HG03432 (cell line): Measurements from ENCODE around the gene GAP43.

ENCODE experiments used
- ATAC-seq: cut with Tn5 transposase; IDR thresholded peaks from one replicate; pipeline ENCODE4 v1.9.1; 2021; ENCODE audit warnings: mild to moderate bottlenecking, moderate library complexity; ENCODE audit not compliant: unreplicated experiment

GAP43 gene

DNA sequence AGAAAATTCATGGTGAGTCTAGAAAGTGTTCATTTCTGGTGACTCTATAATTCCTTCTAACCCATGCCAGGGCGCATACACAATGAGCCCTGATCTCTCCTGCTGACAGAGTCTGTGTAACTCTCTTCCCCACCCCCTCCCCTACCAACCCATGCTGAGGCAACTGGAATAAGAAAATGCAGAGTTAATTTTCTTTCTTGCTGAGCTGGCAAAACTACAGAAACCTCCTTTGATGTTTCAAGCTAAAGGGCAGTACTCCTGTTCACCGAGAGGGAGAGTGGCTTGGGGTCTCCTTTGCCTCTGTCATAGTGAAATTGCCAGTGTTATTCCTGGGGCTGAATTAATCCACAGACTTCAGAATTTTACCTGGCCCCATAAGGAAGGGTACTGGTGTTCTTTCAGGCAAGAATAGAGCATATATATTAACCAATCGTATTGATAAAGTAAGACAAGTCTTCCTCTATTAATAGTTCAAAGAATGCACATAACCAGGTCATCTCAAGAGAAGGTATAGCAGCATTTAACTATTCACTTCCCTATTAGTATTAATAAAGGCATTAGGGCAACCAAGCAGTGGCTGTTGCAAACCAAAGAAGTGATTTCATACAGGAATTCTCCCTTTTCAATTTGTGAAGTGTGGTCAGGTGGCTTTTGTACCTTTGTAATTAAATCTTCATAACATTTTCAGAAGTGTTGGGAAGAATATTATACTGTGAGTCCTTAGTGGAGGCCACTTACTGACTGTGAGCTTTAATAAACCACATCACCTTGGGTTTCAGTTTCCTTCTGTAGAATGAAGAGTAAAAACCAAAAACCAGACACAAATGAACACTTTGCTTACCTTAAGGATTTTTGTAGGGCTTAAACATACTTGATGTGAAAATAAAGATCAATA, 4.1 kb downstream of the GAP43 start:
- ATAC-seq: peak; percentile 87

DNA sequence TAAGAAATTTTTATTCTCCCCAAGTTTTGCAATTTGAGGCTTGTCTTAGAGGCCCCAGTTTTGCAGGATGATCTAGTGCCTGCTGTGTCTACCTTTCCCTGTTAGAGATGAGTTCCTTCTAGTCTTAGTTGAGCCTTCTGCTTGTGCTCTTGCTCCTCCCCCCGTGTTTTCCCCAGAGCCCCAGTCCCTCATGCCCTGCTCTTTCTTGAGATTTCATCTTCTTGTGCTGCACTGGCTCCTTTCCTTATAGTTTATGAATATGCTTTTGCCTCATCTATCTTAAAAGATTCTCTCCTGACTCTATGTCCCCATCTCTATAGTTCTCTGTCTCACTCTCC, 4.7 kb downstream of the GAP43 start:
- peak; percentile 60 for ATAC-seq

DNA sequence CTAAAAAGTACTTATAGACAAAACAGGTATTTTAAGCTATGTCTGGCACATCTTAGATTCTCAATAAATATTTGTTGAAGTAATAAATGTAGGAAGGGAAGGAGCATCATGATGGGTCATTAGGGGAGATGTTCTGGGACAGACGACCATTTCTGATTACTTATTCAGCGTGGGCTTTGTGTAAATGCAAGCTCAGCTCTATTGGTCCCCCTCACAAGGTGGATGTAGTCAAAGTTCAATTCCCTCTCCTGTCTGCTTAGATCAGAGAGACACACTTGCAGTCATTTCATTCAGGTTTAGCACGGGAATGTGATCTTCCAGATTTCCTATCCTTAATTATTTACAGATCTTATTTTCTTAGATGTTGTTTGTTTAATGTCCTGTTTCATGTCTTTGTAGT, 7.5 kb downstream of the GAP43 start:
- ATAC-seq: no peak

DNA sequence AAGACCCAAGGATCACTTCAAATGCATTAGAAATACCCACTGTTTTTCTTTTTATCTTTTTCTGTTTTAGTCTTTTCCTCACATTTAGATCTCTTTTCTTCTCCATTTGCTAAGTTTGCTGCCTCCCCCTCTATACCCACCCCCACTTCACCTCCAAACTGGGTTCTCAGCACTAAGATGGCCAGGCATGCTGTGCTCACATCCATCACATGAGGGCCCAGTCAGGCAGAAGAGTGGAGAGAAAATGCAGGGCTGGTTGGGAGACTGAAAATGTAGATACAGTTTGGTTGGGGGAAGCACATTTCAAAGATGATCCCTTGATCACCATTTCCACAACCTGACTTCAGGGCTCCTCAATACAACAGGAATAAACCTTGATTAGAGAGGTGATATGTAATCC, 8.7 kb downstream of the GAP43 start:
- no peak for ATAC-seq

DNA sequence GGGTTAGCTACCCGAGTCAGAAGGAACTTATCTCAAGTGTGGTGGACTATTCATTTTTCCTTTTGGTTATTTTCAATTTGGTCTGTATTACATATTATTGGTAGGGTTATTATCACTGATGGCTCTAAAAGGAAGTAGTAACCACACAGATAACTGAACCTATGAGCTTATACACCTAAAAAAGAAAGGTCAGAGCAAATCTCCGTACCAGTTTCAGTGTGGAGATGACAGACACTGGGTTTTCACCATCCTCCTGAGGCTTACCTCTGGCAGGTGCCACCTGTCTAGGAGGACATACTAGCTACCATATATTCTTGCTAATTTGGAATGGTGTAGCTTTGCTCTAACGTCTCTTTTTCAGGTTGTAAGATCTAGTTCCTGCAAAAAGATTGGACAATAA, 10.2 kb downstream of the GAP43 start:
- ATAC-seq: peak; percentile 61

DNA sequence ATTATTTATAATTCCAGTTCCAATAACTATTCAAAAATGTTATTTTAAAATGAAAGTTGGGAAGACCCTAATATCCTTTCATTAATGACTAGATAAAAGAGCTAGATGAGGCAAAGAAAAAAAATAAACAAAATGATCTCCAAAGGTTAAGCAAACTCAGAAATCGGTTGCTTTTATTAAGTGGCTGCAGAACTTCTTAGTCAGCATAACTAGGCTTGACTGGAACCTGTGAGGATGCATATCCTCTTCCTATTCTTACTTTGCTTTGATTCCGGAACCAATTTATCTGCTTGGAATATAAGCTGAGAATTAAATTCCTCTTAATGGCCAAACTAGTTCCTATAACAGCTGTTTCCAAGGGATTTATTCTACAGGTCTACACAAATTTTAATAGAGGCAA, 10.7 kb downstream of the GAP43 start:
- no peak for ATAC-seq

DNA sequence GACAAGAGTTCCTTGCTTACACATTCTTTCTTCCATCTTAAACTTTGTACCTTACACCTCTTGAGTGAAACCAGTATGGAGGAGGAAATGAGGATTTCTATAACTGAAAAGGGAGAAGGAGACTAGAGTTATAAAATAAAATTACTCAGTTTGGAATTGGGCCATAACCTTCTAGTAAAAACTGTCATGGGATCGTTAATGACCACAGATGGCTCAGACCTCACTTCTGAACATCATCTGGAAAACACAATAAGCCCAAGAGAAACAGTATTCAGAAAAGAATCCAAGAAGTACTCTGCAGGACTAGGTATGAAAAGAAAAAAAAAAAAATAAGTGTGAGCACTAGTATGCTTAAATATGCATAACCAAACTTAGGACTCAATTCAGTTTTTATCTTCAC, 12.1 kb downstream of the GAP43 start:
- ATAC-seq: no peak

DNA sequence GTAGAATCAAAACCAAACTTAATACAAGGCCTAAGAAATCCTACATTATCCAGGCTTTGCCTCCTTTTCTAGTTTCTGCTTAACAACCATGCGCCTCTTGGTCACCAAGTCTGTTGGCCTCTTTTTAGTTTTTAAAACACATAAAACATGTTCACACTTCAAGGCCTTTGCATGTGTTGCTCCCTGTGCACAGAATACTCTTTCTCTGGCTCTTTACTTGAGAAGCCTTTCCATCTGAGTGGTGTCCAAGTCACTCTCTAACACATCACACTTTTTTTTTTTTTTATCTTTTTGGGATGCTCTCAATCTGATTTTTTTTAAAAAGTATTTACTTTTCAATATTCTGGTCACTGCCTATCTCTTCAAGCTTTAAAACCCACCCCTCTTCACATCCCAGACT, 14.9 kb downstream of the GAP43 start:
- no peak for ATAC-seq

DNA sequence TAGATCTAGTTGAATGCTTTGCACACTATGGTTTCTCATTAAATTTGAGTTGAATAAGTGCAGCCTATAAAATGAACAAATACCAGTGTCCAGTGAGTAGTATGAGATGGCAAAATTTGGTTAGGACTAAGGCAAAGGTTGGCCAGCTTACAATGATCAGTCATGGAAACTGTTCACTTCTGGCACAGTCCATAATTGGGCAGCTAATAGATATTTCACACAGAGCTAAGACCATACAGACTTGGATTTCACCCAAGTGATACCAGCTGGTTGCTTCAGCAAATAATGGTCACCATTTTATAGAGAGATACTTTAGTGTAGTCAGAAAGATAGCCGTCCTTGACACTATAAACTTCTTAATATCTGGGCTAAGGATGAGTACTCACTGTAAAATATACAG, 15.7 kb downstream of the GAP43 start:
- ATAC-seq: no peak

DNA sequence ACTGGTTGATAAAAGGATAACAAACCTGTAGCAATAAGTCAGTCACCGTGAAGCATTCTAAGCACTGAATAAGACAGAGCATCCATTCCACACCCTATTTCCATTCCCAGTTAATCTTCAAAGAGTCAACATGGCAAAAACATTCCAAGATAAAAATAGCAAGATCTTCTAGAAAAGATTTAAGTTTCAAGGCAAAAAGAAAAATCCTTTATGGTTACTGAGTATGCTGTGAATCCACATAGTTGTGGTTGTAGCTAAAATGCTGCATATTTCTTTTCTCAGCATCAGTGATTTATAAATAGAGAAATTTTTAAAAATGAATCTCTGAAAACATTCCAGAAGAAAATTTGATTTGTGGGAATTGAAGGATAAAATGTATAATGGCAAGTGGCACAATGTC, 21.1 kb downstream of the GAP43 start:
- no peak for ATAC-seq

DNA sequence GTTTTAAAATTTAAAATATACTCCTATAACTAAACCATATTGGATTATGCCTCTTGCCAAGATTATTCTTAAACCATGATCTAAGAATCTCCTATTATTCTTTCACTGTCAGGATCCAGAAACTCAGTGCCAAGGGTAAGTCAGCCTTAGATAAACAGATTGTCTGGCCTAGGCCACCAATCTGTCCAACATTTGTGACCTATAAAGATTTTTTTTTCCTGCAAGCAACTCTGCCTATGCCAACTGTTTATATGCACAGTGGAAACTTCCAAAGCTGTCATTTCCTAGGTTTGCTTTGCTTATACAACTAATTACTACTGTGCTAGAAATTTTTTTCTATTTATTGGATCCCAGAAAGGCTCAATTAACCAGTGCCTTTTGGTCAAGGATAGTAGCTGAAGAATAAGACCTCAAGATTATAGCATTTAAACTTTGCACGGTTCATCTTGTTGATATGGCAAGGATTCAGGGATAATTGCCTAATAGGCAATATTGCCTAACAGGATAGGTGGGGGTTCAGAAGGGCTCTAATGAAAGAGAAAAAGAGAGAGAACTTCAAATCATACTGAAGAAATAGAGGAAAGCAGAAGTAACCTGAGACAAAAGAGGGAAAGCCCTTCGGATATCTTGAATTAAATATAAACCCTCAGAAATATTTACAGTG, 22.8 kb downstream of the GAP43 start:
- no peak for ATAC-seq

DNA sequence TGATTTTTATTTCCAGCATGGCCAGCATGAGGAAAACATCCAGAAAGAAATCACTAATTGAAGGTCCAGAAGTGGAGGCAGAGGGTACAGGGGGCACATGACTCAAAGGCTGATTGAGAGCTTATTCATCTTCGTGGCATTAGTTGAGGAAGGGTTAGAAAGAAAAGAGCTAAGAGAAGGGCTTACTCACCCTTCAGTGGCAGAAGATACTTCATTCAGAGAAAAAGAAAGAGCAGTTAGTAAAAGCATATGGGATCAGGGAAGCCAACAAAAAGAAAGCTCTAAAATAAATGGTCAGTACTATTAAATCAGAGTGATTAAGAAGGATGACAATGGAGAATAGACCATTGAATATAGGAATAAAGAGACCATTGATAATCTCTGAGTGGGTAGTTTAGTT, 25.2 kb downstream of the GAP43 start:
- ATAC-seq: no peak

DNA sequence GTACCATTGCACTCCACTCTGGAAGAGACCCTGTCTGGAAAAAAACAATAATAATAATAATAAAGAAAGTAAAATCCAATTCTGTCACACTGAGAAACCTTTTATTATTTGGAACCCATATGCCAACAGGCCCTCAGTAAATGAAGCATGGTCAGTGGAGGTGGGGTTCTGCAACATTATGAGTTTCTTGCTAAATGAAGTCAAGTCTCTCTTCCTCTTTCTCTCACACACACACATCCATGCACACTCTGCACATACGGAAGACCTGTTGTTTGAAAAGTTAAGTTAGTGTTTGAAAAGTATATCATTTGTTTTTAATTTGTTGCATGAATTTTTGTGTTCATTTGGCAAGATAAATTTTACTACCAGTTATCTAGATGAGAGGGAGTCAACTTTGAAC, 27.8 kb downstream of the GAP43 start:
- peak; percentile 66 for ATAC-seq

DNA sequence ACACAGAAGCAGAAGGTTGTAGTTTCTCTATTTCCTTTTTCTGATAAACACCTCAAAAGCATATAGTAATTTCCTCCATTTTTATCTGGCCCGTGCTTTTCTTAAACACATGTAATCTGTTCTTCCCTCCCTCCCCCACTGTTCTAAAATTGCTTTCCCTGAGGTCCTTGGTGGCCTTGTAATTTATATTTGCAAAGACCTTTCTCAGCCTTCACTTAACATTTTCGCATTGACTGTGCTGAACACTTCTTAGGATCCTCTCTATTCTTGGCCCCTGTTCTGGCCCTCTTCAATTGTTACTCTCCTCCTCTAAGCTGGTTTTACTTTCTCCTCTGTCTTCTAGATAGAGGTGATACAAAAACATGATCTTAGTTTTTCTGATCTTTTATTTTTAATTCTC, 28.3 kb downstream of the GAP43 start:
- ATAC-seq: peak; percentile 39

DNA sequence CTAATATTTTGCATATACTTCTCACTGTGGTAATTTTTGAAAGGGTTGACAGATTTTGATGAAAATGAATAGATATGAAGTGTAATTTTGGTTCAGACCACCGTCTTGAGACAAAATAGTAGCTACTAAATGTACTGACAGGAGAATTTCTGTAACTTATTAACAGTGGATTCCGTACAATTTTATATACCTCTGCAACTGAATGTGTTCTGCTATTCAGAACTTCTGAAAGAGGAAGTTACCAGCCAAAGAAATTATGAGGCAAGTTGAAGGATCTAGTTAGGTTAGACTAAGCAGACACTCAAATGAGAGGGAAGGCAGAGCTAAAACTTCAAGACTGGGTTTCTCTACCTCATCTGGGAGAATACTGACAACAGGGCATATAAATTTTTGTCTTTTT, 29.4 kb downstream of the GAP43 start:
- peak; percentile 63 for ATAC-seq

DNA sequence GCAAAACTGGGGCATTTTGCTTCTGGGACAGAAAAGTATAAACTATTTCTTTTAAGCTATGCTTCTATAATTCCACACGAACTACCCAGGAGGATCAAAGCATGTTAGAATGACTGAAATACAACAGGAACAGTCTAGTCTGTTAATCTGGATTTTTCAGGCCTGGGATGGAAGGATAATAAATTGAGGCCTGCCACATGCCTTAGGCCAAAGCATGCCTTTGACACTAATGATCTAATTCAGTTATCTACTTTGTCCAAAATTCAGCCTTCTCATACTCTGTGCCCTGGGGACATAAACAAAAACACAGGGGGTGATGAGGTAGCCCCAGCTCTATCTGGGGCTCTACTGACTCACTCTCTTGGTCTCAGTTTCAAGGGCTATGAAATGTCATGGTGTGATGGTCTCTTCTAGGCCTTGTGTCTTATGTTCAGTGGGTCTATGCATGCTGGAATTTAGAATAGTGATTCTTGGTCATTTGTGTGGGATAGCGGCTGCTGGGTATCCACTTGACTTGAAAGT, 32.5 kb downstream of the GAP43 start:
- no peak for ATAC-seq

DNA sequence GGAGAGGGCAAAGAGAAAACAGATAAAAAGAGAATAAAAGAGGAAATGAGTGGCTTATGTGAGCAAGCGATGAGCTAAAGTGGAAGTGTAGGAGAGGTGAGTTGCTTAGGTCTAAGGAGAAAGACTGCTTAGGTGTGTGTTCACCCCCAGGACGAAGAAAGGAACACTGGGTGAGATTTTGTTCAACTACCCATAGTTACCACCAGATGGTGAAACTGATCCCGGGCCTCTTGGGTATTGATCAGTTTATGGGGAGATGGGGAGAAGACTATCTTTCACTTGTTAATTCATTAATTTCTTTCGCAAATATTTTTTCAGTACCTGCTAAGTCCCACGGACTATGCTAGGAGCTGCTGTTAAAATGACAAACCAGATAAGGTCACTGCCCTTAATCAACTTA, 33.9 kb downstream of the GAP43 start:
- no peak for ATAC-seq

DNA sequence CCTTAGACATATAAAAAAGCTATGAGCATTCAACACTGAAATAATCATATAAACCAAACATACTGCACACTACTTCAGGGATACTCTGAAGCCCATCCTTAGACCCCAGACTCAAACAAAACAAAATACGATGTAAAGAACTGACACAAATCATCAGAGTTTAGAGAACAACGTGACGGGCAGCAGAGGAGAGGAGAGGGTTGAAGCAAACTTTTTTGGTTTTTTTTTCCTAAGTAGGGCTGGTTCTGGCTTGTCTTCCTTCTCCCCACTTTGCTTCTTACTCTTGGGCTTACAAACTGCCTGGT, 34.7 kb downstream of the GAP43 start:
- ATAC-seq: no peak

DNA sequence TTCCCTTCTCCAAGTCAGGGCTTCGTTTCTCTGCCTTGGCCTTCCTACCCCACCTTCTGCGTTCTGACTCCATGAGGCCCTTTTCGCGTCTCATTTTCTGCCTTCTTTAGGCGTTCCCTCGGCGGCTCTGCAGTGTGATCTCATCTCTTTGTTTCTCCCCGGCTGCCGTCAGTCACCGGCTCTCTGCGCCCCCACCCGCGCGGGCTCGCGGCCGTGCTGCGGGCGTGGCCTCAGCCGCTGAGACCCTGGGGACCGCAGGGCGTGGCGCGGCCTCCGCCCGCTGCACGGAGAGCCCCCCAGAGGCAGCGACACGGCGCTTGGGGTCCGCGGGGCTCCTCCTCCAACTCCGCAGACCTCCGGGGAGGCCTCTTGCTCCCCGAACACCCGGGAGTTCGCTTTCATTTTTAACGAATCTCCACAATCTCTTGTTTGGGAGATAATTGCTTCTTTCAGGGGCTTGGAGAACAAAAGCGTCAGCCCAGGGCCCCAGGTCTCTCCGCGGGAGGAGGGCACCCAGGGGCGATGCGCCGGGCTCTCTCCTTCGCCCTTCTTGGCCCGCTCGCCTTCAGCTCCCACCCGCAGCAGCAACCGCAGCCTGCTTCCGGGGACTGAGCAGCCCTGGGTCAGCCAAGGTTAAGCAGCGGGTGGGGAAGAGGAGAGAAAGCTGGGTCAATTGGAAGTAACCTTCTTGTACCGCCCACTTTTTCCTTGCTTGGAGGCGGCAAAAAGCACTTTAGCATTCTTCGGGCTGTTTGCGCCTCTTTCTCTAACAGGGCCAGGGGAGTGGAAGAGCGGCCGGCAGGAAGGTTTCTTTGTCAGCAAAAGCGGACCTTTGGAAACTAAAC, 35.2 kb downstream of the GAP43 start:
- ATAC-seq: peak; percentile 89

DNA sequence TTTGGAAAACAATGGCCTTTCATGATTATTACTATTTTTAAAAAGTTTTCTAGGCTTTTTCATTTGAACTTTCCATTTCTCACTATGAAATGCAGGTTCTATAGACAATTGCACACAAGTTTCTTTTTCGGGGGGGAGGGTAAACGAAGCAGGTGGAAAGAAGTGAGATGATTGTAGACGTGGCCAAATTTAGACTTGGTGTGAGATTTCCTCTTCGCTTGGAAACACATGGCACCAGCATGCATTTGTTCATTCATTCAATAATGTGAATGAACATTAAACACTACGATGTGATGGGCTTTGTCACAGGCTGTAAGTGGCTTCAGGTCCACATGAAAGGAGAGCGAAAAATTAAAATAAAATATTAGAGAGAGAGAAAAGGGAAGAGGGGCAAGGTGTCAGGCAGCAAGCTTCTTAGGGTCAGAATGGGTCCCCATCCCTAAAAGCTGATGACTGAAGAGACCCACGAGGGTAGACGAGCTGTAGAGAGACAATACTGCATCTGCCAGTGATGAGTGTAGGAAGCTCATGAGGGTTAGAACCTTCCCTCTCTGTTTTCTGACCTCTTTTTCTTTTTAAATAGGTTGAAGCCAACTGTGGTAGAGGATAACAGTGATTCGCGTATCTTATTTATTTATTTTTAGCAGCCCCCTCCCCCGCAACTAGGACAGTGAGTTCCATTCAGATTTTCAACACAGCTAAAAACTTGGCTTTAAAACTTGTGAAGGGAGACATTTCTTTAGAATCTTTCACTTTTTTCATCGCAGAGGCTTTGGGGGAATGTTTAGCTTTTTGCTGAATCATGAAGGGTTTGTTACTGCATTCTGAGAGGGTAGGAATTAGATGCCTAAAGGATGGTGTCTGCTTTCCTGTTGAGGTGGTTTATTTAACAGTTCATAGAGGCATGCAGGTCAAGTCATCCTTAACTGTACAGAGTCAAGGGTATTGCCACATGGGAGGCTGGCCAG, 36.2 kb downstream of the GAP43 start:
- peak; percentile 17 for ATAC-seq
